ENCODE results near the gene IZUMO2. TPM values are rescaled to one million over a fixed set of nuclear protein-coding genes. Genes with fewer than 3 reads are reported as not detected.

The IZUMO2 gene
- total RNA-seq, 1 donor from 2014 or later, result not detected

Other genes with a start within 250 kb of the IZUMO2 start
- 23.4 and 24.2 TPM in 2 replicates for gene ATF5, start 234.1 kb downstream of the IZUMO2 start, total RNA-seq
- 127 and 141 TPM in 2 replicates for gene NUP62, start 233.8 kb downstream of the IZUMO2 start, total RNA-seq
- not detected in 2 replicates for gene SIGLEC11, start 202.1 kb downstream of the IZUMO2 start, total RNA-seq
- gene VRK3, start 137.9 kb downstream of the IZUMO2 start, total RNA-seq, result 43.4 TPM in 2 replicates
- gene ZNF473, start 137.3 kb downstream of the IZUMO2 start, total RNA-seq, result 23.3 and 24.5 TPM in 2 replicates
- gene MYH14, start 40.3 kb upstream of the IZUMO2 start, total RNA-seq, result 4.0 and 4.7 TPM in 2 replicates
- 4.0 and 4.2 TPM in 2 replicates for gene KCNC3, start 166.1 kb upstream of the IZUMO2 start, total RNA-seq
- gene NAPSA, start 202.4 kb upstream of the IZUMO2 start, total RNA-seq, result 0.96 and 1.0 TPM in 2 replicates
- 21.8 and 22.8 TPM in 2 replicates for gene NR1H2, start 213.2 kb upstream of the IZUMO2 start, total RNA-seq
- gene POLD1, start 221.1 kb upstream of the IZUMO2 start, total RNA-seq, result 151 and 160 TPM in 2 replicates

Data from neural crest cell (in vitro differentiated cells).